NT2/D1 (cell line): ENCODE measurements around the gene CNOT11.

Experiments used
- YY1 ChIP-seq: IDR thresholded peaks from 2 replicates; pipeline ENCODE4 v1.6.1; 2011; ENCODE audit not compliant: insufficient read length, insufficient read depth
- ZNF274 ChIP-seq: IDR thresholded peaks from 2 replicates; pipeline ENCODE4 v1.6.1; 2011; ENCODE audit warnings: mild to moderate bottlenecking, low read depth, low read length

GRCh38 chr2:101274142-101274541 lies 21.5 kb downstream of the CNOT11 start:
- TF ChIP-seq ZNF274 = no peak
- no peak for TF ChIP-seq YY1
